ENCODE data around the gene CLIP2.
"Not testable (repeated sequence)": the region's sequence is repeated elsewhere in the genome, so short reads cannot be mapped to it uniquely, and the experiment has no call there.

Gene CLIP2

GRCh38 chr7:74289018-74289658 lies at the start of gene CLIP2:
Gene CLIP2 (plus strand): TSS chr7:74289407. CDS start chr7:74317547, 28,140 bp downstream.
- DNase-seq (ENCODE audit: low read depth) = no peak

- no peak for DNase-seq (ENCODE audit: low read depth)
Measured at GRCh38 chr7:74240482-74240881, 48.7 kb upstream of the CLIP2 start.

GRCh38 chr7:74242122-74242443 lies 47.1 kb upstream of the CLIP2 start:
- no peak for DNase-seq (ENCODE audit: low read depth)

GRCh38 chr7:74246497-74246896 lies 42.7 kb upstream of the CLIP2 start:
- no peak for DNase-seq (ENCODE audit: low read depth)

GRCh38 chr7:74248156-74248555 lies 41.1 kb upstream of the CLIP2 start:
- DNase-seq (ENCODE audit: low read depth) = no peak

GRCh38 chr7:74249058-74249457 lies 40.1 kb upstream of the CLIP2 start:
- not testable (repeated sequence) for DNase-seq (ENCODE audit: low read depth)

- DNase-seq (ENCODE audit: low read depth) = no peak
Measured at GRCh38 chr7:74252893-74253292, 36.3 kb upstream of the CLIP2 start.

- DNase-seq (ENCODE audit: low read depth) = no peak
Measured at GRCh38 chr7:74253331-74253730, 35.9 kb upstream of the CLIP2 start.

- no peak for DNase-seq (ENCODE audit: low read depth)
Measured at GRCh38 chr7:74253835-74254128, 35.4 kb upstream of the CLIP2 start.

GRCh38 chr7:74254129-74254857 lies 34.9 kb upstream of the CLIP2 start, which contains the start of gene RFC2:
Gene RFC2 (minus strand): TSS chr7:74254399. CDS start chr7:74254383, 16 bp downstream.
- DNase-seq (ENCODE audit: low read depth) = peak; percentile 77

GRCh38 chr7:74254858-74255379 lies 34.3 kb upstream of the CLIP2 start:
- DNase-seq (ENCODE audit: low read depth) = no peak

GRCh38 chr7:74255461-74255860 lies 33.7 kb upstream of the CLIP2 start:
- DNase-seq (ENCODE audit: low read depth) = not testable (repeated sequence)

GRCh38 chr7:74256491-74257408 lies 32.5 kb upstream of the CLIP2 start:
- DNase-seq (ENCODE audit: low read depth) = peak; percentile 93

- DNase-seq (ENCODE audit: low read depth) = no peak
Measured at GRCh38 chr7:74258639-74259038, 30.6 kb upstream of the CLIP2 start.

GRCh38 chr7:74262639-74263398 lies 26.4 kb upstream of the CLIP2 start:
- no peak for DNase-seq (ENCODE audit: low read depth)

- DNase-seq (ENCODE audit: low read depth) = no peak
Measured at GRCh38 chr7:74263399-74264120, 25.6 kb upstream of the CLIP2 start.

GRCh38 chr7:74266191-74266963 lies 22.8 kb upstream of the CLIP2 start:
- DNase-seq (ENCODE audit: low read depth) = no peak

GRCh38 chr7:74267756-74268565 lies 21.2 kb upstream of the CLIP2 start:
- DNase-seq (ENCODE audit: low read depth) = no peak

- no peak for DNase-seq (ENCODE audit: low read depth)
Measured at GRCh38 chr7:74269757-74270277, 19.4 kb upstream of the CLIP2 start.
